8988T (cell line): ENCODE results near the gene GSPT1.

ENCODE experiments used
- DNase-seq: peaks from one replicate; pipeline ENCODE4 v3.0.0; 2011

GSPT1 gene

DNA sequence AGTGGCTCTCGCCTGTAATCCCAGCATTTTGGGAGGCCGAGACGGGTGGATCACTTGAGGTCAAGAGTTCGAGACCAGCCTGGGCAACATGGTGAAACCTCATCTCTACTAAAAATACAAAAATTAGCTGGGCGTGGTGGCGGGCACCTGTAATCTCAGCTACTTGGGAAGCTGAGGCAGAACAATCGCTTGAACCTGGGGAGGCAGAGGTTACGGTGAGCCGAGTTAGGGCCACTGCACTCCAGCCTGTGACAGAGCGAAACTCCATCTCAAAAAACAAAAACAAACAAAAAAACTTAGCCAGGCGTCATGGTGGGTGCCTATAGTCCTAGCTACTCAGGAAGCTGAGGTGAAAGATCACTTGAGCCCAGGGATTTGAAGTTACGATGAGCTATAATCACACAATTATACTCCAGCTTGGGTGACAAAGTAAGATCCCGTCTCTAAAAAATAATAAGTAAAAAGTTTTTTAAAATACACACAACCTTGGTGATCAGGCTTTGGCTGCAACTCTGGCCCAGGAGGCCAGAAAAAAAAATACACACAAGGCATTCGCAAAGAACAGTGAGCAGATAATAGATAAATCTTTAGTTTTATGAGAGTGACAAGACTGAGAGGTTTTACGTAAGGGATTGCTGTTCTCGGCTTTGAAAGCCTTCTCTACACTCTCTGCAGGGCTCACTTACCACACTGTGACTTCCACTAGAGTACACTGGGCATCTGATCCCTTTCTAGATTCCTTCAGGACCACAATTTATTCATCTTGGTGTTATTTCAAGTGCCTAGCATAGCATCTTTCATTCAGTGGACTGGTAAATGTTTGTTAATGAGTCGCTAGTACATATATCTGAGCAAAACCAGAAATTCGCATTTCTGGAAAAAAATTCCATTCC lies 5.9 kb downstream of the GSPT1 start:
- no peak for DNase-seq

GRCh38 chr16:11907160-11907970 lies 8.4 kb downstream of the GSPT1 start:
- no peak for DNase-seq

DNA sequence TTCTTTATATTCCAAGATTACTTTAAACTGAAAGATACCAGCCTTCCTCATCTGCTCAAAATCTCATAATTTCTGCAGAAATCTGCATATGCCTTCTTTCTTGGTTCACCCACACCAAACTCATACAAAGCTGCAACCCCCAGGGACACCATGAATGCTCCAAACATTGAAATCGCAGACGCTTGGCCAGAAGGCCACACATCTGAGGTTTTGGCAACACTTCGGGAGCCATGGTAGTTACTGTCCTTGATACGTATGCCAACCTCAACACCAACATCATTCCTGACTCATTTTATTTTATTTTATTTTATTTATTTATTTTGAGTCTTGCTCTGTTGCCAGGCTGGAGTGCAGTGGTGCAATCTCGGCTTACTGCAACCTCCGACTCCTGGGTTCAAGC lies 11.8 kb downstream of the GSPT1 start:
- DNase-seq: no peak

- DNase-seq: no peak
Measured at GRCh38 chr16:11901091-11901490, 14.7 kb downstream of the GSPT1 start.

GRCh38 chr16:11896486-11897176 lies 19.1 kb downstream of the GSPT1 start:
- no peak for DNase-seq

GRCh38 chr16:11893571-11893970 lies 22.2 kb downstream of the GSPT1 start:
- DNase-seq: no peak

DNA sequence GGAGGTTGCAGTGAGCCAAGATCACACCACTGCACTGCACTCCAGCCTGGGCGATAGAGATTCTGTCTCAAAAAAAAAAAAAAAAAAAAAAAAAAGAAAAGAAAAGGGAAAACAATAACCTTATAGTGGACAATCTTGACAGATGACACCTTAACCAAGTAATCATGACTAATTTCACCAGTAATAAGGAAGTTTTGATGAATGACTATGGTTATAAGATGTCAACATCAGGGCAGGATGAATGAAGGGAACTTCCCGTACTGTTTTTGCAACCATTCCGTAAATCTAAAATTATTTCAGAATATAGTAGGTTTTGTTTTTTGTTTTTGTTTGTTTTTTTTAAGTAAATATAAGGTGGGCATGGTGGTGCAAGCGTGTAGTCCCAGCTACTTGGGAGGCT lies 23.0 kb downstream of the GSPT1 start:
- DNase-seq: no peak

- no peak for DNase-seq
Measured at GRCh38 chr16:11890231-11890965, 25.4 kb downstream of the GSPT1 start.

DNA sequence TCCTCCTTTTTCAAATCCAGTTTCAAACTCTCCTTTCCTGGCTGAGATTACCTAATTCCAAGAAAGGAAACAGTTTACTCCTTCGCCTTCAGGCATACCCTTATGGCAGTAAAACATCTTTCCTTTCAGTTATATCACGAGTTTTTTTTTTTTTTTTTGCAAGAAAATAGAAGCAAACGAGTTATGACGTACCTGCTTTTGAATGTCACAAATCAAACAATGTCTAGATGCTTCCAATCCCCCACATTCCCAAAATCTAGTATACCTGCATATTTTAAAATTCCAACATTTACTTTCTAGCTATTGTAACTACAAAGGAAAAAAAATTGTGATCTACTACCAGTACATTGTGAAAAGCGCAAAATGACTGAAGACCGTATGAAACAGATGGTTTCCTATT lies 28.9 kb downstream of the GSPT1 start:
- DNase-seq: no peak

DNA sequence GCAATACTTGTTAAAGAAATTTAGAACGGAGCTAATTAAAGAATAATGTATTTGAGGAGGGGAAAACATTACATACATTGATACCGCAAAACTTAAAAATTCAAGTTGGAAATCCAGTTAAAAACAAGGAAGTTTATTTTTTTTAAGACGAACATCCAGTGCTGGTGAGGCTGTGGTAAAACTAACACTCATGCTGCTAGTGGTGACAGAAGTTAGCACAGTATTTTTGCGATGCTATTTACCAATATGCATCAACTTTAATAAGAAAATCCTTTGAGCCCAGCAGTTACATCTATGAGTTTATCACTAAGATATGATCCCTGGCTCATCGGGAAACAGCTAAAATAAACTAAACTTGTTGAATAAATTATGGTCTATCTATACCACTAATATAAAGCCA lies 31.7 kb downstream of the GSPT1 start:
- no peak for DNase-seq

DNA sequence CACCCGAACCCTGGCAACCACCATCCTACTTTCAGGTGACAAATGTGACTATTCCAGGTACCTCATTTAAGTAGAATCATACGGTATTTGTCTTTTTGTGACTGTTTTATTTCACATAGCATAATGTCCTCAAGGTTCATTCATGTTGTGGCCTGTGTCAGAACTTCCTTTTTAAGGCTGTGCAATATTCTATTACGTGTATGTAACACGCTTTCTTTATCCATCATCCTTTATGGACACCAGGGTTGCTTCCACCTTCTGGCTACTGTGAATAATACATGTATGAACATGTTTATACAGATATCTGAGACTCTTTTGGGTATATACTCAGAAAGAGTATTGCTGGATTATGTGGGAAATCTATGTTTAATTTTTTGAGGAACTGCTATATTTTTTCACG lies 35.7 kb downstream of the GSPT1 start:
- DNase-seq: no peak

- DNase-seq: no peak
Measured at GRCh38 chr16:11877374-11877773, 38.4 kb downstream of the GSPT1 start.

GRCh38 chr16:11876306-11876705 lies 39.5 kb downstream of the GSPT1 start:
- no peak for DNase-seq

DNA sequence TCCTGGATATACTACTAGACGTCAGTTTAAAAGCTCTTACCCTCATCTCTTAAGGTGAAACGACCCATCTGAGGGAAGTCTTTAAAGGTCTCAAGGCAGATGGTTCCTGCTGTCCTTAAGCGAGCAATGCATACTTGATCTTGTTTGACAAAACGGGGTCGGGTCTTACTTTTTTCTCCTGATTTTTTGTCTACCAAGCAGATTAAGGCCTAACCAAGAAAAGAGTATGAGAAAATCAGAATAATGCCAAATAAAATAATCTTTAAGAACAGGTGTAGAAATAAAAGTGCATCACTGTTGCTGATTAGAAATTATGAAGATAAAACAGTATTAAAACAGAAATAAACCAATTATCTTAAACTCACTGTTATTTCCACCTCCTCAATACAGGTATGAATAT lies 40.0 kb downstream of the GSPT1 start:
- no peak for DNase-seq

GRCh38 chr16:11871193-11871592 lies 44.6 kb downstream of the GSPT1 start:
- DNase-seq: no peak

- DNase-seq: no peak
Measured at GRCh38 chr16:11870399-11870798, 45.4 kb downstream of the GSPT1 start.

- DNase-seq: no peak
Measured at GRCh38 chr16:11869353-11870228, 46.2 kb downstream of the GSPT1 start.

DNA sequence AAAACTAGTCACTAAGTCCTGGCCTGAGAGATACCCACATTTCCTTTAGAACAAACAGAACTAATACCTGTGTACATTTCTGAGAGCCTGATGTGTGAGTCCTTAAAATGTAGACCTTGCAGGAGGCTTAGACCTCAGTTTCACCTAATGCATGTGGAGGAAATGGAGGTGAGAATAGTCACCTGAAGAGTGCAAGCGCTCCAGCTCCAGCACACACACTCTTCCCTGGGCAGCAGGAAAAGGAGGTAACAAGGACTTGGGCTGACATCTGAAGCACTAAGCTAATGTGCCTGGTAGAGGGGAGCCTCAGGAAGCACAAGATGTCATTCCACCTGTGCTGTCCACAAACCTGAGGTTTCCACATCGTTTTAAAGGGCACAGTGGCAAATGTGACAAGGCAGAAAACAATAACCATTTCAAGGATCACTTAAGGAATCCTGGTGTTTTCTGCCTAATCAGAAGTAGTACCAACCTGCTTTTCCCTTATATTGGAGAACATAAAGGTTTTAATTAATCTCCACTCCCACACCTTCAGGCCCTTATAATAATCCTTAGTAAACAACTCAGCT lies 47.3 kb downstream of the GSPT1 start:
- no peak for DNase-seq

GRCh38 chr16:11862489-11862888 lies 53.3 kb downstream of the GSPT1 start:
- no peak for DNase-seq

GRCh38 chr16:11857161-11857560 lies 58.6 kb downstream of the GSPT1 start:
- DNase-seq: no peak

- no peak for DNase-seq
Measured at GRCh38 chr16:11852092-11852809, 63.5 kb downstream of the GSPT1 start.
